HG02623 (cell line): Measurements from ENCODE around the gene OSBPL1A.

Experiments
- ATAC-seq: cut with Tn5 transposase; IDR thresholded peaks from one replicate; pipeline ENCODE4 v1.9.1; 2021; ENCODE audit warnings: moderate library complexity; ENCODE audit not compliant: unreplicated experiment

Gene OSBPL1A

DNA sequence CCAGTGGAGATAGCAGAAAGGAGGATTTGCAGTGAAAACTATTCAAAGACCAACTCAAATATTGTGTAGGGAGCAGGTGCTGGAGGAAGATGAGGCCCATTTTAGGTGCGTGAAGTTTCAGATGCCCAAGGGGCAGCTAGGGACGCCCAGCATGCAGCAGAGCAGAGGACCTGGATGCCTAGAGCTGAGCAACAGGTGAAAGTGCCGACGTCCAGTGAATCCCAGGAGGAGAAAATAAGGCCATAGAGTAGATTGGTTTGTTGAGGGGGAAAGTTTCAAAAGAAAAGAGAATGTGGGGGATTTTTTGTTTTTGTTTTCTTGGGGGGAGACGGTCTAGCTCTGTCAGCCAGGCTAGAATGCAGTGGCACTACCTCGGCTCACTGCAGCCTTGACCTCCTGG is 53.1 kb downstream of the OSBPL1A start:
- ATAC-seq = no peak

- ATAC-seq = no peak
Observed at GRCh38 chr18:24342347-24342746, 55.3 kb downstream of the OSBPL1A start.

- ATAC-seq = no peak
Observed at GRCh38 chr18:24341361-24341760, 56.3 kb downstream of the OSBPL1A start.

GRCh38 chr18:24333084-24333483 is 64.5 kb downstream of the OSBPL1A start:
- no peak for ATAC-seq

GRCh38 chr18:24326211-24326610 is 71.4 kb downstream of the OSBPL1A start:
- no peak for ATAC-seq

GRCh38 chr18:24322584-24323136 is 75.0 kb downstream of the OSBPL1A start:
- no peak for ATAC-seq

- no peak for ATAC-seq
Observed at GRCh38 chr18:24321071-24321470, 76.6 kb downstream of the OSBPL1A start.

- ATAC-seq = no peak
Observed at GRCh38 chr18:24319757-24320156, 77.9 kb downstream of the OSBPL1A start.

GRCh38 chr18:24317370-24317769 is 80.3 kb downstream of the OSBPL1A start:
- no peak for ATAC-seq

GRCh38 chr18:24315170-24315569 is 82.5 kb downstream of the OSBPL1A start:
- no peak for ATAC-seq

DNA sequence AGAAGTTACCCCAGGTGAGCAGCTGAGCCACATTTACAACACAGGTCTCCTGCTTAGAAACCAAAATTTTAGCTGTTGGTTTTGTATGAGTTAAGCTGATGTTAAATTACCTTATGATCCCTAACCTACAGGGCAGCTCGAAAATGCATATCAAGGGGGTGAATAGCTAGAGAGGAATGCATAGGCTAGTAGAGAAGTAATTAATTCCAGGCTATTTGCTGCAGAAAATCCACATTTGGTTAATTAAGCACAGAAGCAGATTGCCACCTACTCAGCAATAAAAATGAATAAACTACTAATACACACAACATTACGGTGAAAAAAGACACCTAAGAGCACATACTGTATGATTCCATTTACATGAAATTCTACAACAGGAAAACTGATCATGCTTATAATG is 91.4 kb downstream of the OSBPL1A start:
- no peak for ATAC-seq

DNA sequence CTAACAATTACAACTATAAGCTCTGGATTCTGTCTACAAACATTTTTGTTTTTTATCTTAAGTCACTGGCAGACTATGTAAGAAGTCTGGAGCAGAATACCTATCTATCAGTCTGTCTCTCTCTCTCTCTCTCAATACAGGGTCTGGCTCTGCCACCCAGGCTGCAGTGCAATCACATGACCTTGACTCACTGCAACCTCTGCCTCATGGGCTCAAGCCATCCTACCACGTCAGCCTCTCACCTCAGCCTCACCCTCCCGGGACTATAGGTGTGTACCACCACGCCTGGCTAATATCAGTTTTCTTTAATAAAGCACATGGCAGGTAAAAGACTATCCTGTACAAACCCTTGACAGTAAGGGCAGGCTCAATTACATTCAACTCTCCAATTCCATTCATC is 96.9 kb downstream of the OSBPL1A start:
- ATAC-seq = no peak

- no peak for ATAC-seq
Observed at GRCh38 chr18:24296276-24296675, 101.3 kb downstream of the OSBPL1A start.

GRCh38 chr18:24293254-24293653 is 104.4 kb downstream of the OSBPL1A start:
- no peak for ATAC-seq

DNA sequence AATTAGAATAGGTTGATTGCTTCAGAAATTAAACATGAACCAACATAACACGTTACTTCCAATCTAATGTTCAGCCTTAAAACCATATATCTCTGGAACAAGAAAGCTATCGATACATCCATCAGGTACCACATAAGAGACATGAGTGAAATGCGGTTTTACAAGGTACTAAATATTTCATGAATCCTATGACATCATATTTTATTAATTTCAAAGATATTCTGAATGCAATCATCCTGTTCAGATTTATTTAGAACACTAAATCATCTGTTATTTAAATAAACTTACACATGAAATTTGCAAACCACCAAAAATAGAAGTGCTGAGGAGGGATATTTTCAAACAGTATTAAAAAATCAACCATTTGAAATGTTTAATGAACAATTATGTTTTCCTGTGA is 119.0 kb downstream of the OSBPL1A start:
- ATAC-seq = no peak

- no peak for ATAC-seq
Observed at GRCh38 chr18:24277516-24278195, 120.0 kb downstream of the OSBPL1A start.

- no peak for ATAC-seq
Observed at GRCh38 chr18:24276994-24277393, 120.6 kb downstream of the OSBPL1A start.

DNA sequence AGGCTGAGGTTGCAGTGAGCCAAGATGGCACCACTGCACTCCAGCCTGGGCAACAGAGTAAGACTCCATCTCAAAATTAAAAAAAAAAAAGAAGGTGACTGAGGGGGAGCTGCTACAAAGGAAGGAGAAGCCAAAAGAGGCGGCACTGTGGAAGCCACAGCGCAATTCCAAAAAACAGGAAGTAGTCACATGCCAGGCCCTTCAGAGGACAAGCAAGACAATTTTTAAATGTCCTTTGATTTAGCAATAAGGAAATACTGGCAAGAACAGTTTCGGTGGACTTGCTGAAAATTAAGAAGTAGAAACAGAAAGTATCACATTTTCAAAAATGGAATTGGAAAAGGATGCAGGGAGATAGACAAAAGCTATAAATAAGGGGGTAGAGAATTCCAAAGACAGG is 122.8 kb downstream of the OSBPL1A start:
- ATAC-seq = no peak

GRCh38 chr18:24273596-24273995 is 124.0 kb downstream of the OSBPL1A start:
- no peak for ATAC-seq

DNA sequence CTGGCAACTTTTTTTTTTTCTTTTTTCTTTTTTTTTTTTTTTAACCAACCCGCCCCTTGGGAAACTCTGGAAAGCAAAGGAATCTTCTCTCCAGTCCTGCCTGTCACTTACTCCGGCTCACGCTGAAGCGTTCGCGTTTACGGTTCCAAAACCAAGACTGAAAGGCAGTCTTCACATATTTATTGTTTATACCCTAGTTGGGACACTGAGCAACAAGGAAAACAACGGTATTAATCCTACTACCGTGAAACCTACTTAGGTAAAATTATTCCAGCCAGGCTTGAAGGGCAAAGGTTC is 125.4 kb downstream of the OSBPL1A start:
- no peak for ATAC-seq

DNA sequence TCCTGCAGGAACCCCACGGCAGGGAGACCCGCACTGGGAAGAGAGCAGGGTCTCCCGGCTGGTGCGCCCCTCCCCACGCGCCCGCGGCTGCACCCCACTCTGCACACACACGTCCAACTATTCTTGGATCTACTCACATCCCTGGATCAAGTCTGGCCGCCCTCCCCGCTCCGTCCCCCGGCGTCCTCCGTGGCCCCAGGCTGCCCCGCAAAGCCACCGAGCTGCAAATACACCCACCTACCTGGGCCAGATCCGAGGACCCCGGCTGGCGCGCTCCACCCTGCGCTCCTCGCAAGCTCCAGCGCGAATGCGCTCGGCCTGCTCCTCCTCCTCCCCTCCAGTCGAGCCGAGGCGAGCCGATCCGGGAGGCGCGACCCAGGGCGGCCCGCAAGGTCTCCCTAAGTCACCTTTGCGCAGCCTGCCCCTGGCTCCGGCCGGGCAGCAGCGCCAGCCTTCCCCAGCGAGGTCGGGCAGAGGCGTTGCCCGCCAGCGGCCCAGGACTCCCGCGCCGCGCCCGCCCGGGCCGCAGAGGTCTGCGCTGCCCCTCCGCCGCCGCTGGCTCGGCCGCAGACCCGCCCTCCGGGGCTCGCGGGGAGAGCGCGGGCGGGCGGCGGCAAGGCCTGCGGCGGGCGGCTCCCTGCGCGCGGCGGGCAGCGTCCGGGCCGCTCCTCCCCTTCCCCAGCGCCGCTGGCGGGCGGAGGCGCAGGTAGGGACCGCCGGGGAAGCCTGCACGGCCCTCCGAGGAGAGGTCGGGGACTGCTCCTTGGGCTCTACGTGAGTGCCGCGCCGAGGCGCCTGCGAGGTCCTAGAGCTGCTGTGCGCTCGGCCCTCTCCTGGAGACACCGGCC is 126.0 kb downstream of the OSBPL1A start:
- no peak for ATAC-seq

DNA sequence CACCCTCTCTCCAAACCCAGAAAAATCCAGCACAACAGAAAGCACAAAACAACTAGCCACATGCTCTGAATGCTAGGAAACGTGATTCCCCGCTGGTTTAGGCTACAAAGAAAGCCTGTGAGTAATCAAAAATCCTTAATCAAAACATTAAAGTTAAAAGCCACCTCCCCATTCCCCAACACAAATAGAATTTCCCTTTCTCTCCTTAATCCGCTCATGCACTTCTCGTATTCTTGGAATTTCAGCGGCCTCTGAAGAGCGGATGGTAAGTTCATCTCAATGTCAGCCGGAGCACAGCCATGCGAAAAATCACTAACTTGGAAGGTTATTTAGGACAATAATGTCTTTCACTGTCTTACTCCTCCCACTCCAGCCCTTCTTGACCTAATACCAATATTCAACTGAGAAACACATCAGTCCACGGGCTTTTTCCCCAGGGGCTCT is 126.7 kb downstream of the OSBPL1A start:
- no peak for ATAC-seq
